K562 (cell line): Measurements from ENCODE around the gene ZNF804A. TPM values are rescaled to one million over a fixed set of nuclear protein-coding genes. Genes with fewer than 3 reads are reported as not detected.
A peak's percentile ranks its signal among the peaks of the same experiment; 100 is the strongest.

Source experiments
- ATAC-seq: fragments of 200-7000 bp; cut with Tn5 transposase; 3 replicates; pipeline ENCODE4 v1.9.1; 2020; ENCODE audit warnings: moderate library complexity
- BruUV-seq: library from RNA; stranded (reverse); fragments of 400-500 nt; replicated peaks from 2 replicates; lab custom pipeline; 2021; lab: Mats Ljungman, UMichigan
- CTCF ChIA-PET: fragments of 300-600 bp; formaldehyde crosslinking; extraction: SDS; loops from one replicate; lab custom pipeline; 2021; ENCODE audit warnings: low intra/inter-chr PET ratio; lab: Yijun Ruan, JAX
- POLR2A ChIA-PET: fragments of 300-600, 350-650 bp; sonication (Branson Sonifier 250); formaldehyde crosslinking; extraction: SDS; loops from one replicate; lab custom pipeline; 2021; ENCODE audit warnings: antibody characterized with exemption, inconsistent platforms; lab: Yijun Ruan, JAX
- DNase-seq, 4 experiments: peaks; one replicate each; pipeline versions ENCODE4 v3.0.0 to v3.0.0-alpha.2; 2011 to 2018; ENCODE audit warnings: low spot score in 3 of 4, mixed read lengths in 3 of 4; ENCODE audit errors: extremely low read depth in 1 of 4
- FAIRE-seq: peaks from 2 replicates; lab custom pipeline; 2011; peaks lifted over from hg19 to GRCh38; lab: Jason Lieb, UNC
- H2AFZ ChIP-seq: 2 replicates; pipeline ENCODE4 v1.6.0; 2011; ENCODE audit warnings: low read depth, low read length, control low read depth, inconsistent platforms
- H3K27ac ChIP-seq: fragments of 200-600 bp; 3 replicates; pipeline ENCODE4 v1.8.0; 2011; ENCODE audit warnings: low read depth, mild to moderate bottlenecking, control low read depth, inconsistent platforms, low read length, moderate library complexity, mixed read lengths; ENCODE audit errors: extremely low read depth
- H3K27me3 ChIP-seq, 2 experiments: fragments of 300-600 bp in 1 of 2; 2 replicates in 1 of 2; 3 replicates in 1 of 2; pipeline versions ENCODE4 v1.6.0 to v1.8.0; 2011; ENCODE audit warnings: inconsistent platforms in 2 of 2, low read length in 2 of 2, mild to moderate bottlenecking in 1 of 2, mixed read lengths in 1 of 2, moderate library complexity in 1 of 2; ENCODE audit not compliant: control insufficient read depth in 2 of 2, insufficient read depth in 2 of 2
- H3K36me3 ChIP-seq: fragments of 300-600 bp; 3 replicates; pipeline ENCODE4 v1.8.0; 2011; ENCODE audit warnings: mild to moderate bottlenecking, low read length, inconsistent platforms; ENCODE audit not compliant: control insufficient read depth, insufficient read depth
- H3K4me1 ChIP-seq, 2 experiments: fragments of 200-600 bp in 1 of 2; replicated peaks in 1 of 2; 2 replicates in 1 of 2; 3 replicates in 1 of 2; pipeline versions ENCODE4 v1.5.1 to v1.8.0; 2011; ENCODE audit warnings: inconsistent platforms in 2 of 2, low read length in 2 of 2, mild to moderate bottlenecking in 1 of 2, mixed read lengths in 1 of 2, moderate library complexity in 1 of 2; ENCODE audit not compliant: control insufficient read depth in 2 of 2, insufficient read depth in 2 of 2
- H3K4me2 ChIP-seq: 2 replicates; pipeline ENCODE4 v1.6.1; 2011; ENCODE audit warnings: low read length, control low read depth, inconsistent platforms, mixed read lengths; ENCODE audit not compliant: insufficient read depth
- H3K4me3 ChIP-seq: fragments of 200-600 bp; sonication (generic), shearing (Covaris generic); 2 replicates; pipeline ENCODE4 v1.5.1; 2016; ENCODE audit warnings: control low read depth, inconsistent platforms
- H3K79me2 ChIP-seq: fragments of 200-600 bp; 3 replicates; pipeline ENCODE4 v1.8.0; 2011; ENCODE audit warnings: low read length, inconsistent platforms; ENCODE audit not compliant: control insufficient read depth, insufficient read depth
- H3K9ac ChIP-seq, 2 experiments: 2 replicates each; pipeline versions ENCODE4 v1.6.0 to v1.6.1; 2011; ENCODE audit warnings: low read depth in 2 of 2, low read length in 2 of 2, control low read depth in 1 of 2, inconsistent platforms in 1 of 2, mild to moderate bottlenecking in 1 of 2, mixed read lengths in 1 of 2; ENCODE audit not compliant: insufficient read depth in 1 of 2
- H3K9me1 ChIP-seq: one replicate; pipeline ENCODE4 v1.6.0; 2011; ENCODE audit warnings: inconsistent platforms, mild to moderate bottlenecking, low read length, moderate library complexity; ENCODE audit not compliant: control insufficient read depth, insufficient read depth
- H3K9me3 ChIP-seq: replicated peaks from 2 replicates; pipeline ENCODE4 v1.5.1; 2011; ENCODE audit warnings: low read depth, low read length, inconsistent platforms; ENCODE audit not compliant: control insufficient read depth, insufficient read depth
- H4K20me1 ChIP-seq: replicated peaks from 2 replicates; pipeline ENCODE4 v1.6.1; 2011; ENCODE audit warnings: low read length, inconsistent platforms, mixed read lengths; ENCODE audit not compliant: control insufficient read depth, insufficient read depth
- C11orf30 ChIP-seq: fragments of 450-650 bp; IDR thresholded peaks from 2 replicates; pipeline ENCODE4 v1.6.1; 2016; ENCODE audit warnings: low read depth, mild to moderate bottlenecking
- CBX1 ChIP-seq: sonication (generic); IDR thresholded peaks from 2 replicates; pipeline ENCODE4 v1.6.1; 2016; ENCODE audit warnings: antibody characterized with exemption, low read depth, mild to moderate bottlenecking
- CBX3 ChIP-seq, 2 experiments: IDR thresholded peaks; 1 replicate in 1 of 2; 2 replicates in 1 of 2; pipeline ENCODE4 v1.6.1; 2012; ENCODE audit warnings: inconsistent platforms in 2 of 2, low read length in 2 of 2, borderline replicate concordance in 1 of 2, control low read depth in 1 of 2
- ETS2 ChIP-seq: IDR thresholded peaks from 2 replicates; pipeline ENCODE4 v1.6.1; 2016; ENCODE audit warnings: borderline replicate concordance, missing genetic modification characterization, mild to moderate bottlenecking, moderate library complexity, missing compliant biosample characterization; ENCODE audit not compliant: poor library complexity, severe bottlenecking
- MCM3 ChIP-seq: fragments of 450-650 bp; IDR thresholded peaks from 2 replicates; pipeline ENCODE4 v1.6.1; 2016
- RBM34 ChIP-seq: fragments of 200-400 bp; formaldehyde crosslinking; IDR thresholded peaks from 2 replicates; pipeline ENCODE4 v1.6.1; 2018; ENCODE audit warnings: low read length, borderline replicate concordance; ENCODE audit not compliant: insufficient read depth
- SMARCA4 ChIP-seq: fragments of 450-650 bp; IDR thresholded peaks from 2 replicates; pipeline ENCODE4 v1.6.1; 2016
- TCF7L2 ChIP-seq: fragments of 150-350 bp; IDR thresholded peaks from 2 replicates; pipeline ENCODE4 v1.6.1; 2016; ENCODE audit warnings: low read depth, mild to moderate bottlenecking, low read length, moderate library complexity
- ZNF212 ChIP-seq: fragments of 450-650 bp; formaldehyde crosslinking; IDR thresholded peaks from 2 replicates; pipeline ENCODE4 v1.4.0; 2020; ENCODE audit warnings: mild to moderate bottlenecking
- ZNF239 ChIP-seq: fragments of 250-450 bp; sonication (Bioruptor Pico); IDR thresholded peaks from 2 replicates; pipeline ENCODE4 v1.4.0; 2020; ENCODE audit warnings: mild to moderate bottlenecking
- WGBS: fragments of 100-300 bp; shearing (Covaris generic); methylation state at CpG from one replicate; pipeline ENCODE4 v1.1.6; 2016; ENCODE audit warnings: low coverage, mixed read lengths; ENCODE audit not compliant: insufficient coverage; ENCODE audit errors: missing lambda C conversion rate; 5-methylcytosine and 5-hydroxymethylcytosine counted together
- in situ Hi-C: fragments of 300-500 bp; cut with MboI; formaldehyde crosslinking; loops from 4 replicates; pipeline ENCODE4 v1.15.0; 2018; ENCODE audit warnings: inconsistent platforms, mixed read lengths
- intact Hi-C: fragments of 100-400 bp; cut with micrococcal nuclease; formaldehyde crosslinking; loops from 2 replicates; pipeline ENCODE4 v1.14.2; 2022
- polyA plus RNA-seq, 8 experiments: library from polyadenylated mRNA; depleted of rRNA in 4 of 8; stranded (reverse) in 5 of 8; unstranded in 3 of 8; fragments of >200 nt; fragmentation: Nextera tagmentation in 2 of 8; fragmentation: Illumina TruSeq in 1 of 8; extraction: Ambion mirVana in 2 of 8; extraction: Trizol in 1 of 8; gene quantifications; 2 replicates each; pipeline versions ENCODE4 v1.2.1 to v1.2.3, GENCODE V29; 2011 to 2014; ENCODE audit warnings: inconsistent platforms in 1 of 8, missing spikeins in 1 of 8
- total RNA-seq, 7 experiments: library from RNA; depleted of rRNA in 6 of 7; stranded (reverse); fragments of >200 nt in 6 of 7; fragmentation: Illumina TruSeq in 2 of 7; extraction: Trizol in 2 of 7; gene quantifications; 2 replicates each; pipeline versions ENCODE4 v1.2.1 to v1.2.3, GENCODE V29; 2011 to 2021; ENCODE audit warnings: low replicate concordance in 1 of 7
- TF ChIP-seq, protein P1 (sequence below): fragments of 250-450 bp; sonication (Bioruptor Pico); IDR thresholded peaks from 2 replicates; pipeline ENCODE4 v1.8.0; 2022; ENCODE audit warnings: moderate library complexity, mild to moderate bottlenecking, inconsistent platforms
- TF ChIP-seq, protein P2 (sequence below): sonication (generic); formaldehyde crosslinking; IDR thresholded peaks from 2 replicates; pipeline ENCODE4 v1.8.0; 2023; ENCODE audit warnings: mild to moderate bottlenecking, missing genetic modification reagents

ZNF804A gene
- total and polyA plus RNA-seq, 9 of the 15 experiments (the other 6 are each of a cell fraction or from before 2014, with no cell fraction given), result 0.01 to 1.2 (median 0.73) TPM

DNA sequence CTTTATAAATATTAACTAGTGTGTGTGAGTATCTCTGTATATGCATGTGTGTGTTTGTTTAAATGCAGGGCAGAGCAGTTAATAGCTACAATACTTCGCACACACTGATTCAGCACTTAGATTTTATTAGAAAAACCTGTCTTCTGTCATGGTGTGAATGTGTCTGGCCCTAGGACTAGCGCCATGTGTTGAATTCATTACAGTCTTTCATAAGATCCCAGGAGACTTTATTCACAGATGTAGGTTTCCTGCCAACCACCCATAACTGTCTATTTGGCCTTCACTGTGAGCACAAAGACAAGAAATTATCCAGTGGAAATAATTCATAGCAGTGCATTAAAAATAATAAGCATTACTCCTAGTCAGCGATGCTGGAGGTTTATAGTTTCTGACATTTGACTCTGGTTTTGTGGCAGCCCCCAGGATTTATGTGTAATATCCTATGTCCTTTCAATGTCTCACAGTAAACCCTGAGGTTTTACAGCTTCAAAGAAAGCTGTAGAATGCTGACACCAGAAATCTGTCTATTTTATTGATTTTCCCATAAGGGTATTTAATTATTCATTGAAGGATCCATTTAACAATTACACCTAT is 93.9 kb downstream of the ZNF804A start:
- no peaks in the 10 kb centered on the region for H3K36me3 ChIP-seq
- H3K4me1 ChIP-seq, result no peaks in the 10 kb centered on the region
- H3K4me2 ChIP-seq, result no peak overlapping the region
- CTCF ChIA-PET, result no interaction called here
- intact Hi-C loops (no loop called here), in situ Hi-C loops (no loop called here)
- H3K9me3 ChIP-seq, result no peaks in the 10 kb centered on the region
- no peak overlapping the region for H2AFZ ChIP-seq
- no peak overlapping the region for H3K4me3 ChIP-seq
- no peak for TF ChIP-seq ETS2 (tag)
- no peaks in the 10 kb centered on the region for H3K79me2 ChIP-seq
- ATAC-seq (no peak), FAIRE-seq (no peak), DNase-seq (no peak)
- POLR2A ChIA-PET, result no interaction called here
- WGBS, result 3% methylated on average over 3 of the region's 3 CpGs
- H3K27ac ChIP-seq, result no peak overlapping the region
- no peak overlapping the region for H3K9ac ChIP-seq
- H4K20me1 ChIP-seq, result no peaks in the 10 kb centered on the region
- H3K27me3 ChIP-seq, result no peaks in the 10 kb centered on the region
- no peaks in the 10 kb centered on the region for H3K9me1 ChIP-seq
- no TSS peak for BruUV-seq

DNA sequence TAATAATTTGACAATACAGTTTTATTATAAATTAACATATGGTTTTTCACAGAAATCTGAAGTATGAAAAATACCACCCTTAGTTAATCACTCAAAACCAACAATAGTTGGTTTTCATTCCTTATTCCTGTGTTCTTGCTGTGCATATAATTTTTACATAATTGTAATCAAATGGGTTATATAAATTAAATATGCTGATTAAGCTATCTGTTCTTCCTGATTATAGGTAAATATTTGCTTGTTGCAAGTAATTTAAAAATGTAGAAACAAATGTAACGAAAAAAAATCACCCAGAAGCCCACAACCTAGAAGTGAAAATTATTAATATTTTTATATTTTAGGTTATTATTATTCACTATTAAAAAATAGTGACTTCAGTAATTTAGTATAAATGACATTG is 98.3 kb downstream of the ZNF804A start:
- FAIRE-seq, result no peak
- Histone ChIP-seq H3K4me1 (no peaks in the 10 kb centered on the region), H3K27me3 (no peaks in the 10 kb centered on the region), H2AFZ (no peak overlapping the region), H3K9ac (no peak overlapping the region), H3K27ac (no peak overlapping the region), H3K4me3 (no peak overlapping the region), H3K9me3 (no peaks in the 10 kb centered on the region), H4K20me1 (no peaks in the 10 kb centered on the region), H3K79me2 (no peaks in the 10 kb centered on the region), H3K4me2 (no peak overlapping the region), H3K36me3 (no peaks in the 10 kb centered on the region), H3K9me1 (no peaks in the 10 kb centered on the region)
- ChIA-PET POLR2A (no interaction called here), CTCF (no interaction called here)
- no TSS peak for BruUV-seq
- no peak for DNase-seq
- intact Hi-C loops, result no loop called here
- 5% methylated on average over 1 of the region's 1 CpG for WGBS
- no peak for ATAC-seq
- in situ Hi-C loops, result no loop called here
- TF ChIP-seq MCM3 (no peak), C11orf30 (peak; percentile 45; the same call in 1 of the 2 replicates), CBX1 (no peak), RBM34 (no peak), ZNF239 (CRISPR knock-in tag) (no peak), ZNF212 (CRISPR knock-in tag) (no peak), TCF7L2 (no peak), SMARCA4 (no peak), CBX3 (IDR thresholded peaks at IDR 0.05; ENCODE audit: borderline replicate concordance in 1 of 2, low read length in 2 of 2) (no peak)
- TF ChIP-seq, protein P1, sequence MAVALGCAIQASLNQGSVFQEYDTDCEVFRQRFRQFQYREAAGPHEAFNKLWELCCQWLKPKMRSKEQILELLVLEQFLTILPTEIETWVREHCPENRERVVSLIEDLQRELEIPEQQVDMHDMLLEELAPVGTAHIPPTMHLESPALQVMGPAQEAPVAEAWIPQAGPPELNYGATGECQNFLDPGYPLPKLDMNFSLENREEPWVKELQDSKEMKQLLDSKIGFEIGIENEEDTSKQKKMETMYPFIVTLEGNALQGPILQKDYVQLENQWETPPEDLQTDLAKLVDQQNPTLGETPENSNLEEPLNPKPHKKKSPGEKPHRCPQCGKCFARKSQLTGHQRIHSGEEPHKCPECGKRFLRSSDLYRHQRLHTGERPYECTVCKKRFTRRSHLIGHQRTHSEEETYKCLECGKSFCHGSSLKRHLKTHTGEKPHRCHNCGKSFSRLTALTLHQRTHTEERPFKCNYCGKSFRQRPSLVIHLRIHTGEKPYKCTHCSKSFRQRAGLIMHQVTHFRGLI (CRISPR knock-in tag), result no peak
- TF ChIP-seq, protein P2, sequence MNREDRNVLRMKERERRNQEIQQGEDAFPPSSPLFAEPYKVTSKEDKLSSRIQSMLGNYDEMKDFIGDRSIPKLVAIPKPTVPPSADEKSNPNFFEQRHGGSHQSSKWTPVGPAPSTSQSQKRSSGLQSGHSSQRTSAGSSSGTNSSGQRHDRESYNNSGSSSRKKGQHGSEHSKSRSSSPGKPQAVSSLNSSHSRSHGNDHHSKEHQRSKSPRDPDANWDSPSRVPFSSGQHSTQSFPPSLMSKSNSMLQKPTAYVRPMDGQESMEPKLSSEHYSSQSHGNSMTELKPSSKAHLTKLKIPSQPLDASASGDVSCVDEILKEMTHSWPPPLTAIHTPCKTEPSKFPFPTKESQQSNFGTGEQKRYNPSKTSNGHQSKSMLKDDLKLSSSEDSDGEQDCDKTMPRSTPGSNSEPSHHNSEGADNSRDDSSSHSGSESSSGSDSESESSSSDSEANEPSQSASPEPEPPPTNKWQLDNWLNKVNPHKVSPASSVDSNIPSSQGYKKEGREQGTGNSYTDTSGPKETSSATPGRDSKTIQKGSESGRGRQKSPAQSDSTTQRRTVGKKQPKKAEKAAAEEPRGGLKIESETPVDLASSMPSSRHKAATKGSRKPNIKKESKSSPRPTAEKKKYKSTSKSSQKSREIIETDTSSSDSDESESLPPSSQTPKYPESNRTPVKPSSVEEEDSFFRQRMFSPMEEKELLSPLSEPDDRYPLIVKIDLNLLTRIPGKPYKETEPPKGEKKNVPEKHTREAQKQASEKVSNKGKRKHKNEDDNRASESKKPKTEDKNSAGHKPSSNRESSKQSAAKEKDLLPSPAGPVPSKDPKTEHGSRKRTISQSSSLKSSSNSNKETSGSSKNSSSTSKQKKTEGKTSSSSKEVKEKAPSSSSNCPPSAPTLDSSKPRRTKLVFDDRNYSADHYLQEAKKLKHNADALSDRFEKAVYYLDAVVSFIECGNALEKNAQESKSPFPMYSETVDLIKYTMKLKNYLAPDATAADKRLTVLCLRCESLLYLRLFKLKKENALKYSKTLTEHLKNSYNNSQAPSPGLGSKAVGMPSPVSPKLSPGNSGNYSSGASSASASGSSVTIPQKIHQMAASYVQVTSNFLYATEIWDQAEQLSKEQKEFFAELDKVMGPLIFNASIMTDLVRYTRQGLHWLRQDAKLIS (CRISPR knock-in tag), result no peak
